H9 (cell line): ENCODE measurements around the gene GATA3. TPM values are rescaled to one million over a fixed set of nuclear protein-coding genes. Genes with fewer than 3 reads are reported as not detected.

Experiments used
- DNase-seq: peaks from one replicate; pipeline ENCODE4 v3.0.0-alpha.2; 2017
- H2AFZ ChIP-seq: one replicate; pipeline ENCODE4 v1.6.1; 2013; ENCODE audit warnings: mild to moderate bottlenecking, low read length, control low read depth, moderate library complexity
- H2AK5ac ChIP-seq: 2 replicates; pipeline ENCODE4 v1.6.1; 2013; ENCODE audit warnings: low read length, control low read depth, mixed read lengths; ENCODE audit not compliant: insufficient read length
- H2BK120ac ChIP-seq: one replicate; pipeline ENCODE4 v1.6.1; 2013; ENCODE audit warnings: low read depth, mild to moderate bottlenecking, low read length, control low read depth, inconsistent platforms; ENCODE audit not compliant: poor library complexity, severe bottlenecking
- H2BK12ac ChIP-seq: 2 replicates; pipeline ENCODE4 v1.6.1; 2013; ENCODE audit warnings: low read length, control low read depth, mixed read lengths, low read depth; ENCODE audit not compliant: insufficient read length
- H2BK15ac ChIP-seq: 2 replicates; pipeline ENCODE4 v1.6.1; 2013; ENCODE audit warnings: low read depth, low read length, control low read depth
- H2BK20ac ChIP-seq: one replicate; pipeline ENCODE4 v1.6.1; 2013; ENCODE audit warnings: low read depth, mild to moderate bottlenecking, low read length, control low read depth, inconsistent platforms; ENCODE audit not compliant: poor library complexity, severe bottlenecking
- H2BK5ac ChIP-seq: 2 replicates; pipeline ENCODE4 v1.6.1; 2013; ENCODE audit warnings: low read length, control low read depth, mixed read lengths; ENCODE audit not compliant: insufficient read length
- H3K14ac ChIP-seq: 2 replicates; pipeline ENCODE4 v1.6.1; 2013; ENCODE audit warnings: low read length, control low read depth; ENCODE audit not compliant: insufficient read depth
- H3K18ac ChIP-seq: 2 replicates; pipeline ENCODE4 v1.6.1; 2013; ENCODE audit warnings: low read depth, mild to moderate bottlenecking, mixed read lengths, low read length, control low read depth; ENCODE audit not compliant: insufficient read length
- H3K23ac ChIP-seq: 2 replicates; pipeline ENCODE4 v1.6.1; 2013; ENCODE audit warnings: low read length, control low read depth, mixed read lengths, low read depth; ENCODE audit not compliant: insufficient read length
- H3K23me2 ChIP-seq: 2 replicates; pipeline ENCODE4 v1.6.1; 2013; ENCODE audit warnings: low read depth, mild to moderate bottlenecking, mixed read lengths, low read length, control low read depth; ENCODE audit not compliant: insufficient read length, poor library complexity, severe bottlenecking
- H3K27ac ChIP-seq: 2 replicates; pipeline ENCODE4 v1.5.1; 2013; ENCODE audit warnings: low read length, control low read depth, mixed read lengths, low read depth; ENCODE audit not compliant: insufficient read length
- H3K27me3 ChIP-seq: 2 replicates; pipeline ENCODE4 v1.6.1; 2013; ENCODE audit warnings: low read length, control low read depth, inconsistent platforms; ENCODE audit not compliant: insufficient read depth
- H3K4ac ChIP-seq: 2 replicates; pipeline ENCODE4 v1.6.1; 2013; ENCODE audit warnings: low read depth, mild to moderate bottlenecking, control low read depth, inconsistent platforms, low read length, moderate library complexity
- H3K4me1 ChIP-seq: 2 replicates; pipeline ENCODE4 v1.6.1; 2013; ENCODE audit warnings: low read length, control low read depth, inconsistent platforms; ENCODE audit not compliant: insufficient read depth
- H3K4me2 ChIP-seq: 2 replicates; pipeline ENCODE4 v1.6.1; 2013; ENCODE audit warnings: low read length, control low read depth, mixed read lengths; ENCODE audit not compliant: insufficient read length, insufficient read depth
- H3K56ac ChIP-seq: 2 replicates; pipeline ENCODE4 v1.6.1; 2013; ENCODE audit warnings: low read depth, mild to moderate bottlenecking, mixed read lengths, low read length, control low read depth; ENCODE audit not compliant: insufficient read length
- H3K79me1 ChIP-seq: 2 replicates; pipeline ENCODE4 v1.6.1; 2013; ENCODE audit warnings: low read depth, mild to moderate bottlenecking, moderate library complexity, low read length, control low read depth, inconsistent platforms; ENCODE audit not compliant: insufficient read depth, poor library complexity, severe bottlenecking
- H3K79me2 ChIP-seq: 2 replicates; pipeline ENCODE4 v1.6.1; 2013; ENCODE audit warnings: low read length, control low read depth, inconsistent platforms; ENCODE audit not compliant: insufficient read depth
- H3K9ac ChIP-seq: 2 replicates; pipeline ENCODE4 v1.6.1; 2013; ENCODE audit warnings: low read length, control low read depth, mixed read lengths; ENCODE audit not compliant: insufficient read length; ENCODE audit errors: extremely low read depth
- H3K9me3 ChIP-seq: one replicate; pipeline ENCODE4 v1.6.1; 2013; ENCODE audit warnings: low read depth, low read length, inconsistent platforms; ENCODE audit not compliant: control insufficient read depth
- H3T11ph ChIP-seq: one replicate; pipeline ENCODE4 v1.6.1; 2013; ENCODE audit warnings: mild to moderate bottlenecking, low read length, control low read depth, inconsistent platforms
- H4K20me1 ChIP-seq: one replicate; pipeline ENCODE4 v1.6.1; 2013; ENCODE audit not compliant: control insufficient read depth, insufficient read length, insufficient read depth
- H4K5ac ChIP-seq: 2 replicates; pipeline ENCODE4 v1.6.1; 2013; ENCODE audit warnings: low read depth, mild to moderate bottlenecking, mixed read lengths, low read length, control low read depth; ENCODE audit not compliant: insufficient read length
- H4K8ac ChIP-seq: replicated peaks from 2 replicates; pipeline ENCODE4 v1.6.1; 2013; ENCODE audit warnings: low read length, control low read depth, mixed read lengths, low read depth; ENCODE audit not compliant: insufficient read length
- H4K91ac ChIP-seq: 2 replicates; pipeline ENCODE4 v1.6.1; 2013; ENCODE audit warnings: low read depth, mild to moderate bottlenecking, moderate library complexity, mixed read lengths, low read length, control low read depth; ENCODE audit not compliant: insufficient read length
- H3K27ac Mint-ChIP-seq, 3 experiments: 2 replicates in 2 of 3; 3 replicates in 1 of 3; pipeline ENCODE4 v1.8.0; 2020 to 2021; ENCODE audit warnings: mixed read lengths in 3 of 3, mild to moderate bottlenecking in 1 of 3, moderate library complexity in 1 of 3
- H3K27me3 Mint-ChIP-seq: 2 replicates; pipeline ENCODE4 v1.8.0; 2021; ENCODE audit warnings: low read depth, mild to moderate bottlenecking, moderate library complexity, mixed read lengths
- H3K36me3 Mint-ChIP-seq, 3 experiments: 2 replicates in 2 of 3; 3 replicates in 1 of 3; pipeline ENCODE4 v1.8.0; 2020 to 2021; ENCODE audit warnings: low read depth in 3 of 3, mixed read lengths in 3 of 3; ENCODE audit not compliant: insufficient read depth in 1 of 3
- H3K4me1 Mint-ChIP-seq, 2 experiments: 2 replicates each; pipeline ENCODE4 v1.8.0; 2020; ENCODE audit warnings: mixed read lengths in 2 of 2
- H3K4me3 Mint-ChIP-seq, 2 experiments: 2 replicates in 1 of 2; 3 replicates in 1 of 2; pipeline ENCODE4 v1.8.0; 2020 to 2021; ENCODE audit warnings: mild to moderate bottlenecking in 2 of 2, mixed read lengths in 2 of 2, moderate library complexity in 1 of 2
- H3K9me3 Mint-ChIP-seq, 2 experiments: 2 replicates in 1 of 2; 3 replicates in 1 of 2; pipeline ENCODE4 v1.8.0; 2020; ENCODE audit warnings: mild to moderate bottlenecking in 2 of 2, mixed read lengths in 2 of 2, moderate library complexity in 1 of 2
- CTCF ChIP-seq: fragments of 200-600 bp; sonication (generic); conservative IDR thresholded peaks from 3 replicates; pipeline ENCODE4 v1.8.0; 2021; ENCODE audit warnings: antibody characterized with exemption, mild to moderate bottlenecking
- WGBS: extraction: QIAGEN DNeasy Blood & Tissue Kit; methylation state at CpG from one replicate; pipeline ENCODE4 v1.1.7; 2013; ENCODE audit warnings: missing lambda C conversion rate, low lambda C conversion rate, mixed read lengths; ENCODE audit not compliant: insufficient read length; ENCODE audit errors: extremely low coverage; 5-methylcytosine and 5-hydroxymethylcytosine counted together
- total RNA-seq: library from RNA; stranded (reverse); gene quantifications from 2 replicates; pipeline ENCODE4 v1.2.1, GENCODE V29; 2021

The GATA3 gene
- total RNA-seq, 1 experiment from 2014 or later, result 0.31 TPM

DNA sequence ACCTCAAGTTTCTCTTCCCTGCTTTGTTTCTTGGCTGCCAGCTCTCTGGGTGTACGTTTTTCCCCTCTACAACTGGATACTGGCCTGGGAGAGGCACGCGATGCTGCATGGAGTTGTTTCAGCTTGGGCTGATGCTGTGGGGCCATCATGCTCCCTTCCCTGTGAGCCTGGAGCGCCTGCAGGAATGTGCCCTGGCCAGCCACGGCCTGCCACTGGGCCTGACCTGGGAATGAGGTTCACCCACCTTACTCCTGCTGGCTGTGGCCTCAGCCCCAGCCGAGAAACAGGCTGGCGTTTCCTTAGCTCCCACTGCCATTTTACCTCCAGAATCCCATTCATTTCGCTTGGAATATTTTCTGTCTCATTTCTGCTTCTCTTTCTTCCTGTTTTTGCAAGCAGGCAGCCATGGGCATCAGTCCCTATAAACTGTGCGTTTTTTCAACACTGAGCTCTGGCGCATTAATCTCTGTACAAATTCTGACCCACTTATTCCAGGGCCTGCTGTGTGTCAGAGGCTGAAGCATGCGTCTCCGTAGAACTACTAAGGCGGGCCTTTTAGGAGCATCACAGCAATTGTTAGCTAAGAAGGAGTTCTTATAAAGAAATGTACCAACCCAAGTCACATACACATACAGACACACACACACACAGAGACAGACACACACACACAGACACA lies 57.9 kb downstream of the GATA3 start:
- Histone ChIP-seq H3K23me2 (no peaks in the 10 kb centered on the region), H4K20me1 (no peaks in the 10 kb centered on the region), H3T11ph (no peak overlapping the region), H3K4me1 (no peaks in the 10 kb centered on the region), H3K18ac (no peak overlapping the region), H3K23ac (no peak overlapping the region), H2BK15ac (no peak overlapping the region), H2AK5ac (no peak overlapping the region), H3K9me3 (no peaks in the 10 kb centered on the region), H3K4me2 (no peak overlapping the region), H3K79me2 (no peaks in the 10 kb centered on the region), H3K27ac (no peak overlapping the region), H3K56ac (no peak overlapping the region), H2AFZ (no peak overlapping the region), H2BK20ac (no peak overlapping the region), H3K4ac (no peak overlapping the region), H2BK5ac (no peak overlapping the region), H3K14ac (no peak overlapping the region), H4K91ac (no peak overlapping the region), H2BK120ac (no peak overlapping the region), H4K8ac (no peak overlapping the region), H3K27me3 (no peaks in the 10 kb centered on the region), H3K9ac (no peak overlapping the region), H3K79me1 (no peaks in the 10 kb centered on the region), H2BK12ac (no peak overlapping the region), H4K5ac (no peak overlapping the region)
- no peak overlapping the region for H3K4me3 Mint-ChIP-seq
- no CpG with 5 or more reads among the region's 13 CpGs for WGBS
- no peaks in the 10 kb centered on the region for H3K4me1 Mint-ChIP-seq
- no peaks in the 10 kb centered on the region; the same call in 1 of the 2 replicates for H3K27me3 Mint-ChIP-seq
- no peak for TF ChIP-seq CTCF
- H3K9me3 Mint-ChIP-seq, result no peaks in the 10 kb centered on the region
- H3K27ac Mint-ChIP-seq, result no peak overlapping the region
- DNase-seq, result no peak
- H3K36me3 Mint-ChIP-seq, result no peaks in the 10 kb centered on the region
